Measurements from ENCODE around the gene THOC5.

Gene THOC5

DNA sequence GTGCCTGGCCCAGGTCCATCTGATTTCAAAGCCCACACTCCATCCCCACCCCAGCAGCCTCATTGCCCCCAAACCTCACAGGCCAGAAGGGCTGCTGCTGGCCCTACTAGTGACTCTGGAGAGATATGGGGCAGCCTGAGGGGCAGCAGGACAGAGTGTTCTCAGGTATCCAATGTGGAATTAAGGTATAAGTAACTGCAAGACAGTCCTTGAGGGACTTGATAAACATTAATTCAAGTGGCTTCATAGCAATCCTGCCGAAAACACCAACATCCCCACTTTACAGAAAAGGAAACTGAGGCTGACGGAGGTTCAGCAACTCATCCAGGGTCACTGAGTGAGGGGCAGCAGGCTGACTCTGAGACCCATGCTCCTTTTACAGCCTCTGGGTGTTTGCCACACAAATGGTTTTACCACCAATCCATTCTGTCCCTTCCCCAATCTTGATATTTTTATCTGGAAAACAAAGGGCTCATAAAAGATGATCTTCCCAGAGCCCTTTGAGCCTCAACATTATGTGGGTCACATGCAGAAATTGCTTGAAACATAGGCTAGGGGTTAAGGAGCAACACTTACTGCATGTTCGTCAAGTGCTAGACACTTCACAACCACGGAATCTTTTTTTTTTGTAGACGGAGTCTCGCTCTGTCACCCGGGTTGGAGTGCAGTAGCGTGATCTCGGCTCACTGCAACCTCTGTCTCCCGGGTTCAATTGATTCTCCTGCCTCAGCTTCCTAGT, 25.1 kb upstream of the THOC5 start:
- Histone ChIP-seq H3K27me3 (ENCODE audit: control insufficient read depth, low read length) (no peaks in the 10 kb centered on the region), H3K79me2 (ENCODE audit: control insufficient read depth, low read length) (peaks cover 5% of the 10 kb centered on the region; the same call in 1 of the 2 replicates), H3K9me2 (replicated peaks; ENCODE audit: control insufficient read depth, low read length) (no peaks in the 10 kb centered on the region), H4K20me1 (ENCODE audit: control insufficient read depth, insufficient read depth, low read depth, low read length) (no peaks in the 10 kb centered on the region), H3K4me2 (ENCODE audit: low read length) (no peak overlapping the region), H3K4me3 (ENCODE audit: low read length) (no peak overlapping the region), H3K36me3 (ENCODE audit: control insufficient read depth, low read length) (no peaks in the 10 kb centered on the region), H3K4me1 (ENCODE audit: control insufficient read depth, low read length) (peaks cover 18% of the 10 kb centered on the region), H3K9me3 (ENCODE audit: control insufficient read depth, insufficient read depth, low read length) (no peaks in the 10 kb centered on the region), H3F3A (ENCODE audit: control insufficient read depth, insufficient read depth) (no peaks in the 10 kb centered on the region), H3K27ac (ENCODE audit: low read depth, low read length) (no peak overlapping the region)
- TF ChIP-seq, protein P1, sequence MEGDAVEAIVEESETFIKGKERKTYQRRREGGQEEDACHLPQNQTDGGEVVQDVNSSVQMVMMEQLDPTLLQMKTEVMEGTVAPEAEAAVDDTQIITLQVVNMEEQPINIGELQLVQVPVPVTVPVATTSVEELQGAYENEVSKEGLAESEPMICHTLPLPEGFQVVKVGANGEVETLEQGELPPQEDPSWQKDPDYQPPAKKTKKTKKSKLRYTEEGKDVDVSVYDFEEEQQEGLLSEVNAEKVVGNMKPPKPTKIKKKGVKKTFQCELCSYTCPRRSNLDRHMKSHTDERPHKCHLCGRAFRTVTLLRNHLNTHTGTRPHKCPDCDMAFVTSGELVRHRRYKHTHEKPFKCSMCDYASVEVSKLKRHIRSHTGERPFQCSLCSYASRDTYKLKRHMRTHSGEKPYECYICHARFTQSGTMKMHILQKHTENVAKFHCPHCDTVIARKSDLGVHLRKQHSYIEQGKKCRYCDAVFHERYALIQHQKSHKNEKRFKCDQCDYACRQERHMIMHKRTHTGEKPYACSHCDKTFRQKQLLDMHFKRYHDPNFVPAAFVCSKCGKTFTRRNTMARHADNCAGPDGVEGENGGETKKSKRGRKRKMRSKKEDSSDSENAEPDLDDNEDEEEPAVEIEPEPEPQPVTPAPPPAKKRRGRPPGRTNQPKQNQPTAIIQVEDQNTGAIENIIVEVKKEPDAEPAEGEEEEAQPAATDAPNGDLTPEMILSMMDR (IDR thresholded peaks at IDR 0.05; ENCODE audit: low read depth, low read length, poor library complexity, severe bottlenecking): no peak
- no peak for TF ChIP-seq EZH2phosphoT487 (IDR thresholded peaks at IDR 0.05; ENCODE audit: borderline replicate concordance, low read length)

DNA sequence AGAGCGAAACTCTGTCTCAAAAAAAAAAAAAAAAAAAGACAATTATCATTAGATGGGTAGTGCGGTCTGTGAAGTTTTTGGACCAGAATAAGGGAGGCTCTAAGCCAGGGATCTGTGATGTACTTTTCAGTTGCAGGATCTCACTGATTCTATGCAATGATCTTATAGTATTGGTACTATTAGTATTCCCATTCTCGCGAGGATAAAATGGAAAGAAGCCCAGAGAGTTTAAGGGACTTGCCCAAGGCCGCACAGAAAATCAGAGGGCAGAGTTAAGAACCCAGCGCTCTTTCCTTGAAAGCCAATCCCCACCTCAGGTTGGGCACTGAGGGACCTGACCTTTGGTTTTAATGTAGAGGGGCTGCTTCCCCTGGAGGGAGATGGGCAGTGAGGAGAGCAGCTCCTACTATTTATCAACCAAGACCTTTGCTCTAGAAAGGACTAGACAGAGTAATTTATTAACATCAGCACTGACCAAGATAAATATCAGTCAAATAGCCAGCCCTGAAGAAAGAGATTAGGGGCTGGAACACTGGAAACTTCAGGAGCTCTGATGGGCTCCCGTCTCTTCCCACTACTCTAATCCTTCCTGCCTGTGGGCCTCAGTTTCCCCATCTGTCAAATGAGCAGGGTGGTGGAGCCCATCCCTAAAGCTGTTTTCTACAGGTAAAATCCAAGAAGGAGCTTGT, 21.3 kb upstream of the THOC5 start:
- no peaks in the 10 kb centered on the region for H3K36me3 ChIP-seq (ENCODE audit: control insufficient read depth, low read length)
- H3K4me2 ChIP-seq (ENCODE audit: low read length): no peak overlapping the region
- peaks cover 2% of the 10 kb centered on the region for H3K4me1 ChIP-seq (ENCODE audit: control insufficient read depth, low read length)
- TF ChIP-seq, protein P1 (IDR thresholded peaks at IDR 0.05; ENCODE audit: low read depth, low read length, poor library complexity, severe bottlenecking): no peak
- no peak for TF ChIP-seq EZH2phosphoT487 (IDR thresholded peaks at IDR 0.05; ENCODE audit: borderline replicate concordance, low read length)
- no peaks in the 10 kb centered on the region for H4K20me1 ChIP-seq (ENCODE audit: control insufficient read depth, insufficient read depth, low read depth, low read length)
- no peaks in the 10 kb centered on the region for H3K79me2 ChIP-seq (ENCODE audit: control insufficient read depth, low read length)
- H3K9me3 ChIP-seq (ENCODE audit: control insufficient read depth, insufficient read depth, low read length): no peaks in the 10 kb centered on the region
- H3K4me3 ChIP-seq (ENCODE audit: low read length): no peak overlapping the region
- H3K27me3 ChIP-seq (ENCODE audit: control insufficient read depth, low read length): no peaks in the 10 kb centered on the region
- no peaks in the 10 kb centered on the region for H3K9me2 ChIP-seq (replicated peaks; ENCODE audit: control insufficient read depth, low read length)
- H3F3A ChIP-seq (ENCODE audit: control insufficient read depth, insufficient read depth): no peaks in the 10 kb centered on the region
- H3K27ac ChIP-seq (ENCODE audit: low read depth, low read length): no peak overlapping the region

DNA sequence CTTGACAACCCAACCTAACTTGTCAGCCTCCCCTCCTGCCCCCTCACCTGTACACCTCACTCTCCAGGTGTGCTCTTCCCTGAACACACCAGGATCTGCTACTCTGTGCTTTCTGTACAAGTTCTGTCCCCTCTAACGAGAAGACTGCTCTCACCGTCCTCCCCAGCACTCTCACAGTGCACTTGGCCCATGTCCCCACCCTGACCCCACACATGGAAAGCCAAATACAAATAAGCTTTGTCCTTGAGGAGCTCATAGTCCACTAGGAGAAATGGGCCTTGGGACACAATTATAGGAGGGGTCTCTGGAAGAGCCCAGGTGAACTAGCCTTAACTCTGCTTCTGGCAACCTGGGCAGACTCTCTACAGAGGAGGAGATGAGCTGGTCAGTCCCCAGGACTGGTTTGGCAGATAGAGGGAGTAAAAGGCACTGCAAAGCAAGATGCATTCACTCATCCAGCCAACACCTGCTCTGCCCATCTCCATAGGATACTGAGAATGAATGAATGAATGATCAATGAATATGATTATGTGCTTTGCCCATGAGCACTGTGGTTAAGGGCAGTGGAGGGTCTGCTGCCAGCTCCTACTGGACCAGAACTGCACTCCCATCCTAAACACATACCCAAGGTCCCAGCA, 17.5 kb upstream of the THOC5 start:
- H3K79me2 ChIP-seq (ENCODE audit: control insufficient read depth, low read length): no peaks in the 10 kb centered on the region
- no peak overlapping the region for H3K27ac ChIP-seq (ENCODE audit: low read depth, low read length)
- H3K4me2 ChIP-seq (ENCODE audit: low read length): no peak overlapping the region
- H3K36me3 ChIP-seq (ENCODE audit: control insufficient read depth, low read length): no peaks in the 10 kb centered on the region
- H3F3A ChIP-seq (ENCODE audit: control insufficient read depth, insufficient read depth): no peaks in the 10 kb centered on the region
- H3K4me3 ChIP-seq (ENCODE audit: low read length): no peak overlapping the region
- TF ChIP-seq EZH2phosphoT487 (IDR thresholded peaks at IDR 0.05; ENCODE audit: borderline replicate concordance, low read length): no peak
- TF ChIP-seq, protein P1 (IDR thresholded peaks at IDR 0.05; ENCODE audit: low read depth, low read length, poor library complexity, severe bottlenecking): no peak
- H3K9me3 ChIP-seq (ENCODE audit: control insufficient read depth, insufficient read depth, low read length): no peaks in the 10 kb centered on the region
- no peaks in the 10 kb centered on the region for H3K27me3 ChIP-seq (ENCODE audit: control insufficient read depth, low read length)
- H3K4me1 ChIP-seq (ENCODE audit: control insufficient read depth, low read length): no peaks in the 10 kb centered on the region
- H3K9me2 ChIP-seq (replicated peaks; ENCODE audit: control insufficient read depth, low read length): no peaks in the 10 kb centered on the region
- no peaks in the 10 kb centered on the region for H4K20me1 ChIP-seq (ENCODE audit: control insufficient read depth, insufficient read depth, low read depth, low read length)
